Adipose tissue (tissue), 3 donors: Measurements from ENCODE around the gene ABCD1. TPM values are rescaled to one million over a fixed set of nuclear protein-coding genes. Genes with fewer than 3 reads are reported as not detected.
"Not testable (repeated sequence)": the region's sequence is repeated elsewhere in the genome, so short reads cannot be mapped to it uniquely, and the experiment has no call there.

Experiments used
- H3K27ac ChIP-seq: one replicate; pipeline ENCODE4 v1.5.1; 2013; ENCODE audit warnings: low read depth, low read length
- WGBS, 3 donors: extraction: QIAGEN DNeasy Blood & Tissue Kit; methylation state at CpG; one replicate each; pipeline ENCODE4 v1.1.7; 2013; 5-methylcytosine and 5-hydroxymethylcytosine counted together
- polyA plus RNA-seq, 3 donors: library from polyadenylated mRNA; stranded (reverse); fragments of 200-250 nt; gene quantifications; one replicate each; pipeline ENCODE4 v1.2.3, GENCODE V29; 2013
- donor health status: healthy with polysubstance abuse.
- donor health status: Bipolar disorder and iron deficiency.
- donor health status: healthy.

Gene ABCD1
- polyA plus RNA-seq, 3 donors: 7.5 to 29.9 (median 9.6) TPM

DNA sequence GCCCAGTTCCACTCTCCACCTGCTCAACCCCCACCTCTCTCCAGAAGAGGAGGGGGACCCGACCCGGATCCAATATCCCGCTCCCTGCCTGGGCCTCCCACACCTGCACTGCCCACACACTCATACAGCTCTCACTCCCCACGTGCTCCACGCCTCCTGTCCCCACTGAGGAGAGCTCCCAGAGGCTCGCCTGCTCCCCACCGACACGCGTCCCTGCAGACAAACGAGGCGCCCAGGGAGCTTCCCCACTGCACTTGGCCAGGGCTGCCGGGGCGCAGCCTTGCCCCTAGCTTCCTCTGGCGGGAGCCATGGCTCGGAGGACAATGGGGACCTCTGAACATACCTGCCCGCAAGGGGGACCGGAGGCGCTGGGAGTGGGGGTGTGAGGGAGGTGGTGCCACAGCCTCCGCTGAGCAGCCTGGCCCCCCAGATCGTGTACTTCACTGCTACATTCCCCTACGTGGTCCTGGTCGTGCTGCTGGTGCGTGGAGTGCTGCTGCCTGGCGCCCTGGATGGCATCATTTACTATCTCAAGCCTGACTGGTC lies 32.0 kb upstream of the ABCD1 start:
- WGBS, 3 donors: 49 to 80% (median 65%) methylated on average over 10 to 24 of the region's 24 CpGs
- H3K27ac ChIP-seq: no peak overlapping the region

DNA sequence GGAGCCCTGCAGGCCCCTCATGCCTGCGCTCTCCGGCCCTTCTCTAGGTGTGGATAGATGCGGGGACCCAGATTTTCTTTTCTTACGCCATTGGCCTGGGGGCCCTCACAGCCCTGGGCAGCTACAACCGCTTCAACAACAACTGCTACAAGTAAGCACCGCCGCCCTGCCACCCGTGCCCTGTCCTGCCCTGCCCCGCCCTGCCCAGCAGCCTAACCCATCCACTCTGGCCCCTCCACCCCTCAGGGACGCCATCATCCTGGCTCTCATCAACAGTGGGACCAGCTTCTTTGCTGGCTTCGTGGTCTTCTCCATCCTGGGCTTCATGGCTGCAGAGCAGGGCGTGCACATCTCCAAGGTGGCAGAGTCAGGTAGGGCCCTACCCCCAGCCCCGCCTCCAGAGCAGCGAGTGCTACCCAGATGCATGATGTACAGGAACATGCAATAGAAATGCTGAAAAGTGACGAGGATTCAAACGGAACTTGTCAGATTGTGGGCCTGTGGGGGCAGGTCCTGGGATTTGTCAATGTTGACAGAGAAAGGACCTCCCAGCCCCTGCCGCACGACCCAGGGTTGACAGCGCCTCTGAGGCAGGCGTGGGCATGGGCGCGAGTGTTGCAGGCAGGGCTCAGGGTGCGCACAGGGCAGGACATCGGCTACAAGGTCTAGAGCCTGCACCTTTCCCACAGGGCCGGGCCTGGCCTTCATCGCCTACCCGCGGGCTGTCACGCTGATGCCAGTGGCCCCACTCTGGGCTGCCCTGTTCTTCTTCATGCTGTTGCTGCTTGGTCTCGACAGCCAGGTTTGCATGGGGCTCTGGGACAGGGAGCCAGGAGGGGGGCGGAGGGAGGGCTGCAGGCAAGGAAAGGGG lies 31.2 kb upstream of the ABCD1 start:
- 73 to 85% (median 83%) methylated on average over 13 to 30 of the region's 31 CpGs for WGBS, 3 donors

GRCh38 chrX:153694256-153694655 lies 30.4 kb upstream of the ABCD1 start:
- 91 to 95% (median 92%) methylated on average over 7 to 16 of the region's 16 CpGs for WGBS, 3 donors
- H3K27ac ChIP-seq: not testable (repeated sequence)

More for the DNA sequence above, 31.2 kb upstream of the ABCD1 start:
- H3K27ac ChIP-seq: no peak overlapping the region

DNA sequence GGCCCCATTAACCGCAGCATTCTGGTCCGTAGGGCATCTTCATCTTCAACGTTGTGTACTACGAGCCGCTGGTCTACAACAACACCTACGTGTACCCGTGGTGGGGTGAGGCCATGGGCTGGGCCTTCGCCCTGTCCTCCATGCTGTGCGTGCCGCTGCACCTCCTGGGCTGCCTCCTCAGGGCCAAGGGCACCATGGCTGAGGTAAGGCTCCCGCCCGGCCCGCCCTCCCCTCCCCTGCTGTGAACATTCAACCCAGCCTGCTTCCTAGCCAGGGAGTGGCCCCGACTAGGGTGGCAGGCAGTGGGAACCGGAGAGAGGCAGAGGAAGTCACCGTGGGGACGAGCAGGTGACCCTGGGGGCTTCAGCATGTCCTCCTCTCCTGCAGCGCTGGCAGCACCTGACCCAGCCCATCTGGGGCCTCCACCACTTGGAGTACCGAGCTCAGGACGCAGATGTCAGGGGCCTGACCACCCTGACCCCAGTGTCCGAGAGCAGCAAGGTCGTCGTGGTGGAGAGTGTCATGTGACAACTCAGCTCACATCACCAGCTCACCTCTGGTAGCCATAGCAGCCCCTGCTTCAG lies 29.9 kb upstream of the ABCD1 start:
- no peak overlapping the region for H3K27ac ChIP-seq
- WGBS, 3 donors: 85 to 91% (median 87%) methylated on average over 9 to 22 of the region's 23 CpGs

GRCh38 chrX:153696100-153696499 lies 28.6 kb upstream of the ABCD1 start:
- no peak overlapping the region for H3K27ac ChIP-seq
- WGBS, 3 donors: 83 to 89% (median 86%) methylated on average over 11 to 15 of the region's 15 CpGs

GRCh38 chrX:153696538-153696937 lies 28.1 kb upstream of the ABCD1 start:
- H3K27ac ChIP-seq: not testable (repeated sequence)
- 85 to 91% (median 87%) methylated on average over 7 to 10 of the region's 10 CpGs for WGBS, 3 donors

DNA sequence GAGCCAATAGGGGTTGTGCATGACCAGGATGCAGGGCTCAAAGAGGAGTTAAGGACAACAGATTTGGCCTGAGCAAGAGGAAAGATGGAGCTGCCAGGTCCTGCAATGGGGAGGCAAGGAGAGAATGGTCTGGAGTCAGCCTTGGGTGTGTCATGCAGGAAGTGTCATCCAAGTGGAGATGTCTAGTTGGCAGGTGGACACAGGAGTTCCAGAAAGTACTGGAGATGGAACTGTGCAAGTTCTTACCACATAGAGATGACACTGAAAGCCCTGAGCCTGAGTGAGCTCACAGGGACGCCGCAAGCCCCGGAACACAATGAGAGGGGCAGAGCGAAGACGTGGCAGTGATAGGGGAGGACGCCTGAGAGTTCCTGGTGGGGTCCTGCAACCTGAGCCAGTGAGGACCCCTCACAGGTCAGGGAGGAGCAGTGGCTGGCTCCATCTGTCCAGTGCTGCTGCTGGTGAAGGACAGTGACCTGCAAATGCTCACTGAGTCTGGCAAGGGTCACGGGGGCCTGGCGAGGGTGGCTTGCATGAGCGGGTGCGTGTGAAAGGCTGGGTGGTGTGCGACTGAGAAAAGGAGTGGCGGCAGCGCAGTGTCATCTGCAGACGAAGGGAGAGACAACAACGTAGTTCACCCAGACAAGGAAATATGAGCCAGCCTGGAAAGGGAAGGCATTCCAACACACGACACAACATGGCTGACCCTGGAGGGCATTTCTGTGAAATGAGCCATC lies 27.5 kb upstream of the ABCD1 start:
- not testable (repeated sequence) for H3K27ac ChIP-seq
- WGBS, 3 donors: 88 to 95% (median 93%) methylated on average over 16 of the region's 16 CpGs

- H3K27ac ChIP-seq: no peak overlapping the region
- WGBS, 3 donors: 86 to 92% (median 90%) methylated on average over 11 to 14 of the region's 16 CpGs
Observed at GRCh38 chrX:153697924-153698865, 26.5 kb upstream of the ABCD1 start.

GRCh38 chrX:153699210-153699783 lies 25.4 kb upstream of the ABCD1 start:
- WGBS, 3 donors: 83 to 88% (median 88%) methylated on average over 9 to 16 of the region's 16 CpGs
- H3K27ac ChIP-seq: not testable (repeated sequence)

- 65 to 74% (median 66%) methylated on average over 13 to 18 of the region's 18 CpGs for WGBS, 3 donors
- not testable (repeated sequence) for H3K27ac ChIP-seq
Observed at GRCh38 chrX:153699784-153700371, 24.8 kb upstream of the ABCD1 start.

- 68 to 77% (median 77%) methylated on average over 14 to 15 of the region's 15 CpGs for WGBS, 3 donors
Observed at GRCh38 chrX:153700376-153700945, 24.2 kb upstream of the ABCD1 start.

GRCh38 chrX:153700967-153701366 lies 23.7 kb upstream of the ABCD1 start:
- WGBS, 3 donors: 73 to 98% (median 88%) methylated on average over 3 to 6 of the region's 6 CpGs
- no peak overlapping the region for H3K27ac ChIP-seq

More at GRCh38 chrX:153700376-153700945, 24.2 kb upstream of the ABCD1 start:
- H3K27ac ChIP-seq: no peak overlapping the region

DNA sequence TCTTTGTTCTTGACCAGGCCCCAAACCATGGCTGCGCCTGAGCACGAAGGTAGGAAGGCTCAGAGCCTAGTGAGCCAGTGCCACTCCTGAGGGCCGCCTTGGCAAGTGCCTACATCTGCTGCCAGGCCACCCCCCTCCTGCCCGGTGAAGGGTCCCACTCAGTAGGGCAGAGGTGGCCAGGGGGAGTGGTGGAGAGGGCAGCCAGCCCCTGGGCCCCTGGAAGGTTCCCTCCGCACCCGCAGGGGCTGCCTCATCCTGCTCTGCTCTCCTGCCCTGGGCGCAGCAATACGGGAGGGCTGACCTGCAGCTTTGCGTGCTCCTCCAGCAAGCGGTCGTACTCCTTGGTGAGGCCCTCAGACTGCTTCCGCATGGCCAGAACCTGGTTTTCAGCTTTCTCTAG lies 22.9 kb upstream of the ABCD1 start:
- no peak overlapping the region for H3K27ac ChIP-seq
- WGBS, 3 donors: 89 to 97% (median 93%) methylated on average over 8 to 12 of the region's 12 CpGs

GRCh38 chrX:153702336-153703035 lies 22.2 kb upstream of the ABCD1 start:
- no peak overlapping the region for H3K27ac ChIP-seq
- WGBS, 3 donors: 75 to 81% (median 79%) methylated on average over 13 to 23 of the region's 23 CpGs

GRCh38 chrX:153703036-153703370 lies 21.7 kb upstream of the ABCD1 start:
- no peak overlapping the region for H3K27ac ChIP-seq

GRCh38 chrX:153704021-153704526 lies 20.6 kb upstream of the ABCD1 start:
- WGBS, 3 donors: 83 to 94% (median 87%) methylated on average over 17 to 18 of the region's 18 CpGs
- H3K27ac ChIP-seq: no peak overlapping the region

More at GRCh38 chrX:153703036-153703370, 21.7 kb upstream of the ABCD1 start:
- 25 to 73% (median 73%) methylated on average over 10 to 16 of the region's 16 CpGs for WGBS, 3 donors
